ENCODE data around the gene TNIP1. TPM values are rescaled to one million over a fixed set of nuclear protein-coding genes. Genes with fewer than 3 reads are reported as not detected.

The TNIP1 gene
- total and polyA plus RNA-seq, 12 donors: 36.6 to 129 (median 93.2) TPM

GRCh38 chr5:151094030-151094851 is 13.4 kb upstream of the TNIP1 start:
- peak in 2 of 7 donors; percentile 38 to 46 for DNase-seq
- Histone ChIP-seq H3K27me3 (no peaks in the 10 kb centered on the region), H3K9me3 (replicated peaks in 1 of 3) (no peaks in the 10 kb centered on the region), H3K4me1 (replicated peaks in 1 of 2) (peaks cover 29 to 38% of the 10 kb centered on the region in 2 donors), H3K36me3 (replicated peaks in 1 of 2) (no peaks in the 10 kb centered on the region), H3K4me3 (no peak overlapping the region), H3K27ac (peak overlapping the region in 4 of 5 donors; percentile 58 to 90 (median 64))
- intact Hi-C loops (cut with DNase I): no loop called here
- 49 to 61% (median 56%) methylated on average over 12 of the region's 12 CpGs for WGBS, 4 donors
- TF ChIP-seq CTCF (IDR thresholded peaks at IDR 0.05): no peak
- no peak for TF ChIP-seq POLR2A (IDR thresholded peaks at IDR 0.05)

GRCh38 chr5:151093476-151093889 is 12.6 kb upstream of the TNIP1 start:
- Histone ChIP-seq H3K36me3 (replicated peaks in 1 of 2) (no peaks in the 10 kb centered on the region), H3K4me3 (no peak overlapping the region), H3K9me3 (replicated peaks in 1 of 3) (no peaks in the 10 kb centered on the region), H3K27ac (peak overlapping the region in 4 of 5 donors; percentile 58 to 90 (median 64)), H3K4me1 (replicated peaks in 1 of 2) (peaks cover 29 to 38% of the 10 kb centered on the region in 2 donors), H3K27me3 (no peaks in the 10 kb centered on the region)
- 16 to 38% (median 21%) methylated on average over 2 of the region's 2 CpGs for WGBS, 4 donors
- intact Hi-C loops (cut with DNase I): no loop called here
- peak in 4 of 7 donors; percentile 60 to 78 (median 65) for DNase-seq
- TF ChIP-seq CTCF (IDR thresholded peaks at IDR 0.05) (peak in 1 of 6 experiments; percentile 14), POLR2A (IDR thresholded peaks at IDR 0.05) (no peak)

- DNase-seq: peak in 5 of 7 donors; percentile 26 to 54 (median 50)
- 60 to 71% (median 68%) methylated on average over 2 of the region's 2 CpGs for WGBS, 4 donors
- Histone ChIP-seq H3K36me3 (replicated peaks in 1 of 2) (no peaks in the 10 kb centered on the region), H3K4me3 (no peak overlapping the region), H3K27me3 (no peaks in the 10 kb centered on the region), H3K4me1 (replicated peaks in 1 of 2) (peaks cover 29 to 38% of the 10 kb centered on the region in 2 donors), H3K27ac (peak overlapping the region in 1 of 5 donors; percentile 90), H3K9me3 (replicated peaks in 1 of 3) (no peaks in the 10 kb centered on the region)
- TF ChIP-seq POLR2A (IDR thresholded peaks at IDR 0.05) (no peak), CTCF (IDR thresholded peaks at IDR 0.05) (no peak)
- intact Hi-C loops (cut with DNase I): no loop called here
Measured at GRCh38 chr5:151092762-151093161, 11.9 kb upstream of the TNIP1 start.

GRCh38 chr5:151089726-151090125 is 8.9 kb upstream of the TNIP1 start:
- Histone ChIP-seq H3K27ac (no peak overlapping the region), H3K9me3 (replicated peaks in 1 of 3) (no peaks in the 10 kb centered on the region), H3K4me3 (no peak overlapping the region), H3K36me3 (replicated peaks in 1 of 2) (no peaks in the 10 kb centered on the region), H3K27me3 (no peaks in the 10 kb centered on the region), H3K4me1 (replicated peaks in 1 of 2) (peaks cover 17 to 36% of the 10 kb centered on the region in 2 donors)
- DNase-seq: no peak
- intact Hi-C loops (cut with DNase I): no loop called here
- TF ChIP-seq CTCF (IDR thresholded peaks at IDR 0.05) (no peak), POLR2A (IDR thresholded peaks at IDR 0.05) (no peak)
- WGBS, 4 donors: 50 to 70% (median 69%) methylated on average over 2 of the region's 2 CpGs

Data from adrenal gland (tissue), 12 donors.